Muscle layer of duodenum (tissue), 2 donors: ENCODE results near the gene OR51G2.
"Not testable (repeated sequence)": the region's sequence is repeated elsewhere in the genome, so short reads cannot be mapped to it uniquely, and the experiment has no call there.

ENCODE experiments used
- H3K27ac ChIP-seq: one replicate; pipeline ENCODE4 v1.7.0; 2013; ENCODE audit warnings: mild to moderate bottlenecking, low read length
- H3K27me3 ChIP-seq: one replicate; pipeline ENCODE4 v1.7.0; 2013; ENCODE audit warnings: low read depth, mild to moderate bottlenecking, control low read depth, low read length
- H3K36me3 ChIP-seq, 2 donors: one replicate each; pipeline ENCODE4 v1.7.0; 2013; ENCODE audit warnings: low read length in 2 of 2, control low read depth in 1 of 2, mild to moderate bottlenecking in 1 of 2; ENCODE audit not compliant: insufficient read depth in 2 of 2, control insufficient read depth in 1 of 2
- H3K4me1 ChIP-seq, 2 donors: one replicate each; pipeline ENCODE4 v1.7.0; 2013; ENCODE audit warnings: low read length in 2 of 2, mild to moderate bottlenecking in 2 of 2, control low read depth in 1 of 2, moderate library complexity in 1 of 2; ENCODE audit not compliant: insufficient read depth in 2 of 2, control insufficient read depth in 1 of 2
- H3K4me3 ChIP-seq, 2 donors: one replicate each; pipeline ENCODE4 v1.7.0; 2013; ENCODE audit warnings: low read length in 2 of 2, low read depth in 1 of 2, mild to moderate bottlenecking in 1 of 2
- H3K9me3 ChIP-seq, 2 donors: one replicate each; pipeline ENCODE4 v1.7.0; 2013; ENCODE audit warnings: low read length in 2 of 2, control low read depth in 1 of 2, mild to moderate bottlenecking in 1 of 2; ENCODE audit not compliant: control insufficient read depth in 1 of 2
- donor health status: healthy.

The OR51G2 gene

GRCh38 chr11:4919250-4919649 lies at the start of gene OR51G2:
OR51G2 (minus strand) TSS chr11:4919350; CDS start chr11:4915663, 3,687 bp downstream.
- Histone ChIP-seq H3K27ac (no peak within 1 kb of the TSS), H3K4me1 (no peaks in the 10 kb centered on the region), H3K4me3 (no peak within 1 kb of the TSS), H3K27me3 (no peaks in the 10 kb centered on the region), H3K9me3 (no peaks in the 10 kb centered on the region), H3K36me3 (no peaks in the 10 kb centered on the region)

- H3K36me3 ChIP-seq = no peaks in the 10 kb centered on the region
- no peak overlapping the region for H3K4me3 ChIP-seq
- no peaks in the 10 kb centered on the region for H3K27me3 ChIP-seq
- H3K27ac ChIP-seq = no peak overlapping the region
- peaks cover 0 to 2% of the 10 kb centered on the region in 2 donors for H3K9me3 ChIP-seq
- no peaks in the 10 kb centered on the region for H3K4me1 ChIP-seq
These were observed 43.7 kb upstream of the OR51G2 start for GRCh38 chr11:4962816-4963215.

- no peaks in the 10 kb centered on the region for H3K4me1 ChIP-seq
- no peak overlapping the region for H3K4me3 ChIP-seq
- no peaks in the 10 kb centered on the region for H3K36me3 ChIP-seq
- H3K9me3 ChIP-seq = peaks cover 0 to 2% of the 10 kb centered on the region in 2 donors
- H3K27ac ChIP-seq = no peak overlapping the region
- H3K27me3 ChIP-seq = no peaks in the 10 kb centered on the region
These were observed 41.7 kb upstream of the OR51G2 start for GRCh38 chr11:4960877-4961276.

GRCh38 chr11:4957396-4957795 lies 38.2 kb upstream of the OR51G2 start:
- H3K36me3 ChIP-seq = no peaks in the 10 kb centered on the region
- H3K9me3 ChIP-seq = no peaks in the 10 kb centered on the region
- no peaks in the 10 kb centered on the region for H3K4me1 ChIP-seq
- no peaks in the 10 kb centered on the region for H3K27me3 ChIP-seq
- no peak overlapping the region for H3K4me3 ChIP-seq
- no peak overlapping the region for H3K27ac ChIP-seq

- not testable (repeated sequence) for H3K27me3 ChIP-seq, H3K4me1 ChIP-seq, H3K36me3 ChIP-seq, H3K4me3 ChIP-seq, H3K27ac ChIP-seq, H3K9me3 ChIP-seq
These were observed 36.5 kb upstream of the OR51G2 start, which contains the start of gene OR51A2 for GRCh38 chr11:4955613-4956012. OR51A2 (minus strand) TSS chr11:4955713; CDS start chr11:4955713, 0 bp downstream.

- no peak within 1 kb of the TSS for H3K4me3 ChIP-seq
- no peaks in the 10 kb centered on the region for H3K9me3 ChIP-seq
These were observed 28.4 kb upstream of the OR51G2 start, which contains the start of gene OR51A4 for GRCh38 chr11:4947505-4947904. OR51A4 (minus strand) TSS chr11:4947605; CDS start chr11:4947100, 505 bp downstream.

GRCh38 chr11:4936745-4937144 lies 17.6 kb upstream of the OR51G2 start:
- Histone ChIP-seq H3K9me3 (no peaks in the 10 kb centered on the region), H3K4me3 (no peak overlapping the region), H3K36me3 (no peaks in the 10 kb centered on the region), H3K4me1 (no peaks in the 10 kb centered on the region), H3K27me3 (no peaks in the 10 kb centered on the region), H3K27ac (no peak overlapping the region)

More at GRCh38 chr11:4947505-4947904, 28.4 kb upstream of the OR51G2 start, which contains the start of gene OR51A4:
- Histone ChIP-seq H3K36me3 (no peaks in the 10 kb centered on the region), H3K27me3 (no peaks in the 10 kb centered on the region), H3K27ac (no peak within 1 kb of the TSS), H3K4me1 (no peaks in the 10 kb centered on the region)

- H3K27me3 ChIP-seq = no peaks in the 10 kb centered on the region
- no peak overlapping the region for H3K4me3 ChIP-seq
- no peaks in the 10 kb centered on the region for H3K4me1 ChIP-seq
- no peak overlapping the region for H3K27ac ChIP-seq
- H3K9me3 ChIP-seq = no peaks in the 10 kb centered on the region
- no peaks in the 10 kb centered on the region for H3K36me3 ChIP-seq
These were observed 13.6 kb upstream of the OR51G2 start for GRCh38 chr11:4932751-4933150.

- Histone ChIP-seq H3K4me1 (no peaks in the 10 kb centered on the region), H3K27ac (no peak overlapping the region), H3K4me3 (no peak overlapping the region), H3K36me3 (no peaks in the 10 kb centered on the region), H3K9me3 (no peaks in the 10 kb centered on the region), H3K27me3 (no peaks in the 10 kb centered on the region)
These were observed 7.5 kb upstream of the OR51G2 start for GRCh38 chr11:4926608-4927007.

GRCh38 chr11:4924239-4924638 lies 5.1 kb upstream of the OR51G2 start, which contains the start of gene OR51G1:
OR51G1 (minus strand) TSS chr11:4924339; CDS start chr11:4924339, 0 bp downstream.
- Histone ChIP-seq H3K4me3 (no peak within 1 kb of the TSS), H3K27ac (no peak within 1 kb of the TSS), H3K4me1 (no peaks in the 10 kb centered on the region), H3K27me3 (no peaks in the 10 kb centered on the region), H3K9me3 (no peaks in the 10 kb centered on the region), H3K36me3 (no peaks in the 10 kb centered on the region)

- no peaks in the 10 kb centered on the region for H3K9me3 ChIP-seq
- H3K4me1 ChIP-seq = no peaks in the 10 kb centered on the region
- H3K27me3 ChIP-seq = no peaks in the 10 kb centered on the region
- no peak overlapping the region for H3K27ac ChIP-seq
- H3K4me3 ChIP-seq = no peak overlapping the region
- H3K36me3 ChIP-seq = no peaks in the 10 kb centered on the region
These were observed 3.2 kb upstream of the OR51G2 start for GRCh38 chr11:4922304-4922703.

- Histone ChIP-seq H3K27ac (no peak overlapping the region), H3K36me3 (no peaks in the 10 kb centered on the region), H3K27me3 (no peaks in the 10 kb centered on the region), H3K9me3 (no peaks in the 10 kb centered on the region), H3K4me3 (no peak overlapping the region), H3K4me1 (no peaks in the 10 kb centered on the region)
These were observed 2.6 kb upstream of the OR51G2 start for GRCh38 chr11:4921796-4922195.
